ENCODE results near the gene CGN.
A peak's percentile ranks its signal among the peaks of the same experiment; 100 is the strongest.

The CGN gene

DNA sequence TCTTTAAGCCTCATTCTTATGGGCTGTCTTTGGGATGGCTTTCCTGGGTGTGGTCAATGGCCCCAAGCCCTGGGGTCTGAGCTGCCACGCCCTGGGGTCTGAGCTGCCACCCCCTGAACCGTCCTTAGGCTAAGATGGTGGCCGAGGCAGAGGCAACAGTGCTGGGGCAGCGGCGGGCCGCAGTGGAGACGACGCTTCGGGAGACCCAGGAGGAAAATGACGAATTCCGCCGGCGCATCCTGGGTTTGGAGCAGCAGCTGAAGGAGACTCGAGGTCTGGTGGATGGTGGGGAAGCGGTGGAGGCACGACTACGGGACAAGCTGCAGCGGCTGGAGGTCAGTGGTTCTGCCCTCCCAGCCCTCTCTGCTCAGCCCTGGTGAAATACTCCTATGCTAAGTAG lies 18.6 kb downstream of the CGN start:
- TF ChIP-seq POLR2A (IDR thresholded peaks at IDR 0.05; ENCODE audit: low read depth, low read length) (no peak), POLR2AphosphoS5 (IDR thresholded peaks at IDR 0.05; ENCODE audit: low read depth, low read length) (no peak), TAF1 (IDR thresholded peaks at IDR 0.05; ENCODE audit: borderline replicate concordance, low read depth, low read length) (no peak)
- no peak for FAIRE-seq
- no peak for DNase-seq (ENCODE audit: insufficient read length)

DNA sequence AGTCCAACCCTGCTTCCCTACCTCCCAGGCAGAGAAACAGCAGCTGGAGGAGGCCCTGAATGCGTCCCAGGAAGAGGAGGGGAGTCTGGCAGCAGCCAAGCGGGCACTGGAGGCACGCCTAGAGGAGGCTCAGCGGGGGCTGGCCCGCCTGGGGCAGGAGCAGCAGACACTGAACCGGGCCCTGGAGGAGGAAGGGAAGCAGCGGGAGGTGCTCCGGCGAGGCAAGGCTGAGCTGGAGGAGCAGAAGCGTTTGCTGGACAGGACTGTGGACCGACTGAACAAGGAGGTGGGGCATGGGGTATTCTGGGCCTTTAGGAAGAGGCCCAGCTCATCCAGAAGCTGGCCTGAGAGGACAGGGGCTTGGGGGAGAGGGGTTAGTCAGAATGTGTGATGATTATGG lies 19.3 kb downstream of the CGN start:
- DNase-seq (ENCODE audit: insufficient read length) (no peak), FAIRE-seq (no peak)
- no peak for TF ChIP-seq POLR2AphosphoS5 (IDR thresholded peaks at IDR 0.05; ENCODE audit: low read depth, low read length)
- no peak for TF ChIP-seq POLR2A (IDR thresholded peaks at IDR 0.05; ENCODE audit: low read depth, low read length)
- TF ChIP-seq TAF1 (IDR thresholded peaks at IDR 0.05; ENCODE audit: borderline replicate concordance, low read depth, low read length) = no peak

- TF ChIP-seq POLR2A (IDR thresholded peaks at IDR 0.05; ENCODE audit: low read depth, low read length) = no peak
- TF ChIP-seq POLR2AphosphoS5 (IDR thresholded peaks at IDR 0.05; ENCODE audit: low read depth, low read length) = no peak
- TF ChIP-seq TAF1 (IDR thresholded peaks at IDR 0.05; ENCODE audit: borderline replicate concordance, low read depth, low read length) = no peak
- FAIRE-seq (no peak), DNase-seq (ENCODE audit: insufficient read length) (no peak)
Observed at GRCh38 chr1:151533870-151534269, 22.7 kb downstream of the CGN start.

GRCh38 chr1:151534662-151535278 lies 23.6 kb downstream of the CGN start:
- DNase-seq (ENCODE audit: insufficient read length) = peak; percentile 56
- TF ChIP-seq POLR2A (IDR thresholded peaks at IDR 0.05; ENCODE audit: low read depth, low read length) (no peak), TAF1 (IDR thresholded peaks at IDR 0.05; ENCODE audit: borderline replicate concordance, low read depth, low read length) (no peak), POLR2AphosphoS5 (IDR thresholded peaks at IDR 0.05; ENCODE audit: low read depth, low read length) (no peak)
- FAIRE-seq = peak; percentile 85

DNA sequence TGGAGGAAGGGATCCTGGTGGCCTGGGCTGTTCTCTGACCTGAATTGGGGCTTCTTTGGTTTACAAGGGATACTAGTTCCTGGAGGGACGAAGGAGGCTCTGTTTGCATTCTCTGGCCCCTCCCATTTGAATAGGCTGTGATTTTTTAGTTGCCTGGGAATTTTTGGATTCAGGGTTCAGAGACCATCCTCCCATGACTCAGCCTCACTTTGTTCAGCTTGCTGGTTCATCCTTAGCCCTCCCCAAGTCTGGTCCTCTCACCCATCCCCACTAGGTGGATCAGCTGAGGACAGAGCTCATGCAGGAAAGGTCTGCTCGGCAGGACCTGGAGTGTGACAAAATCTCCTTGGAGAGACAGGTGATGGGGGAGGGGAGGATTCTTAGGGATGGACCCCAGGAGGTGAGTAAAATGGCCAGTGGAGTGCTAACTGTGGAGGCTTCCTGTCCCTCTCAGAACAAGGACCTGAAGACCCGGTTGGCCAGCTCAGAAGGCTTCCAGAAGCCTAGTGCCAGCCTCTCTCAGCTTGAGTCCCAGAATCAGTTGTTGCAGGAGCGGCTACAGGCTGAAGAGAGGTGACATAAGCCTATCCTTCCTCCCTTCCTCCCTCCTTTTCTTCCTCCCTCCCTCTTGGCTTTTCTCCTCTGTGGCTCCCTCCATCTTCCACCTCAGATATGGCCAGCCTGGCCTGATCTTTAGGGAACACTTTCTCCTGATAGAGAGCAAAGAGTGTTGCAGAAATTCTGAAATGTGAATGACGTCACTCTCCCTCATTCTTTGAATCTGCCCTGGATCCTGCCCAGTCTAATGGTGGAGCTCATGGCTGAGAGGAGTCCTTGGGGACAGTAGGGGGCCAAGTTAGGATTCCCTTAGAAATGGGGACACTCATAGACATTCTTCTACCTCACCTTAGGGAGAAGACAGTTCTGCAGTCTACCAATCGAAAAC lies 24.4 kb downstream of the CGN start:
- TF ChIP-seq TAF1 (IDR thresholded peaks at IDR 0.05; ENCODE audit: borderline replicate concordance, low read depth, low read length) = no peak
- no peak for TF ChIP-seq POLR2A (IDR thresholded peaks at IDR 0.05; ENCODE audit: low read depth, low read length)
- no peak for TF ChIP-seq POLR2AphosphoS5 (IDR thresholded peaks at IDR 0.05; ENCODE audit: low read depth, low read length)
- no peak for FAIRE-seq
- no peak for DNase-seq (ENCODE audit: insufficient read length)

DNA sequence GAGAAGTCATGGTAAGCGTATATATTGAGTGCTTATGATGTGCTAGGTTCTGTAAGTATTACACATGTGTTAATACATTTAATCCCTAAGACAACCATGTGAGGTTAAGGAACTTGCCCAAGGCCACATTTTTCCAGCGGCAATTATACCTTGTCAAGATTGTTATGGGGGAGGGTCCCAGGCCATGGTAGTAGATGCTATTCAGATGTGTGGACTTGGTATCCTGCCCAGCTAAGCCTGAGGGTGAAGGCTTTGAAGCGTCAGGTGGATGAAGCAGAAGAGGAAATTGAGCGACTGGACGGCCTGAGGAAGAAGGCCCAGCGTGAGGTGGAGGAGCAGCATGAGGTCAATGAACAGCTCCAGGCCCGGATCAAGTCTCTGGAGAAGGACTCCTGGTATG lies 25.3 kb downstream of the CGN start:
- no peak for TF ChIP-seq TAF1 (IDR thresholded peaks at IDR 0.05; ENCODE audit: borderline replicate concordance, low read depth, low read length)
- TF ChIP-seq POLR2A (IDR thresholded peaks at IDR 0.05; ENCODE audit: low read depth, low read length) = no peak
- TF ChIP-seq POLR2AphosphoS5 (IDR thresholded peaks at IDR 0.05; ENCODE audit: low read depth, low read length) = no peak
- no peak for DNase-seq (ENCODE audit: insufficient read length)
- no peak for FAIRE-seq

DNA sequence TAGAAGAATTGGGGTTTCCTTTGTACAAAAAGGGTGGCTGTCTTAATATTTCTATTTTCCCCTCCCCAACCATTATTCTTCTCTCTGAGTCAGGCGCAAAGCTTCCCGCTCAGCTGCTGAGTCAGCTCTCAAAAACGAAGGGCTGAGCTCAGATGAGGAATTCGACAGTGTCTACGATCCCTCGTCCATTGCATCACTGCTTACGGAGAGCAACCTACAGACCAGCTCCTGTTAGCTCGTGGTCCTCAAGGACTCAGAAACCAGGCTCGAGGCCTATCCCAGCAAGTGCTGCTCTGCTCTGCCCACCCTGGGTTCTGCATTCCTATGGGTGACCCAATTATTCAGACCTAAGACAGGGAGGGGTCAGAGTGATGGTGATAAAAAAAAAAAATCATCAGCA lies 25.9 kb downstream of the CGN start:
- TF ChIP-seq POLR2A (IDR thresholded peaks at IDR 0.05; ENCODE audit: low read depth, low read length) (no peak), TAF1 (IDR thresholded peaks at IDR 0.05; ENCODE audit: borderline replicate concordance, low read depth, low read length) (no peak), POLR2AphosphoS5 (IDR thresholded peaks at IDR 0.05; ENCODE audit: low read depth, low read length) (no peak)
- FAIRE-seq (no peak), DNase-seq (ENCODE audit: insufficient read length) (no peak)

DNA sequence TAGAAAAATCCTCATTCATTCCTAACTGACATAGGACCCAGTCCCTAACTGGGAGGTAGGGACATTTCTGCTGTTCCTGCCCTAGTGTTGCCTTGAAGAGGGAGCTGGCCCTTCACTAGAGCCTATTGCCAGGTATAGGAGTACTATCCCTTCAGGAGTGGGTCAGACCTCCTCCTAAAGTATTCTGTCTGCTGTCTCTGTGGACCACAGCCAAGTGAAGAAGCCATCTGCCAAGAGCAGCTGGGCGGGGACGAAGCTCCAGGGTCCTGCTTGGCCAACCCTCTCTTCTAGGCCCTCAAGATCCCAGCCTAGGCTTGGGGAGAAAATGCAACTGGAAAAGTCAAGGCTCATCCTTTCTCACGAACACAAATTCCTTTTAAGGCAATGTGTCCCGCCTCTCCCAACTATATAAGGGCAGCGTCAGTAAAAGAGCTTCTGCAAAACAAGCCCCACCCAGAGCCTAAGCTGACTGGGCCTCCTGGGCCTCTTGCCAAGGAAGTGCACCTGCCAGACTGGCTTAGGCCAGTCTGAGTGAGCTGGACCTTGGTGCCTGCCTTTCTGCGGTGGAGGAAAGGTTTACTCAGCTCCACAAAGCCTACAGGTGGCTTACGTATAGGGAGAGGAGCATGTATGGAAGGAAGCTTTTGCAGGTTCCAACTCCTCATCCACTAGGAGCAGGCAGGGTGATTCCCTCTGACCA lies 28.3 kb downstream of the CGN start:
- FAIRE-seq (peak; percentile 14), DNase-seq (ENCODE audit: insufficient read length) (no peak)
- TF ChIP-seq POLR2AphosphoS5 (IDR thresholded peaks at IDR 0.05; ENCODE audit: low read depth, low read length) (no peak), TAF1 (IDR thresholded peaks at IDR 0.05; ENCODE audit: borderline replicate concordance, low read depth, low read length) (no peak), POLR2A (IDR thresholded peaks at IDR 0.05; ENCODE audit: low read depth, low read length) (no peak)

GRCh38 chr1:151540021-151540981 lies 29.1 kb downstream of the CGN start, which contains the start of gene TUFT1:
TUFT1 (plus strand) TSS chr1:151540309; CDS start chr1:151540367, 58 bp downstream.
- DNase-seq (ENCODE audit: insufficient read length) (peak; percentile 76), FAIRE-seq (peak; percentile 95)
- TF ChIP-seq POLR2A (IDR thresholded peaks at IDR 0.05; ENCODE audit: low read depth, low read length) (peak; percentile 82), POLR2AphosphoS5 (IDR thresholded peaks at IDR 0.05; ENCODE audit: low read depth, low read length) (peak; percentile 74; the same call in 1 of the 2 replicates), TAF1 (IDR thresholded peaks at IDR 0.05; ENCODE audit: borderline replicate concordance, low read depth, low read length) (peak; percentile 44; the same call in 1 of the 2 replicates)

- TF ChIP-seq TAF1 (IDR thresholded peaks at IDR 0.05; ENCODE audit: borderline replicate concordance, low read depth, low read length) = no peak
- no peak for TF ChIP-seq POLR2A (IDR thresholded peaks at IDR 0.05; ENCODE audit: low read depth, low read length)
- TF ChIP-seq POLR2AphosphoS5 (IDR thresholded peaks at IDR 0.05; ENCODE audit: low read depth, low read length) = no peak
- DNase-seq (ENCODE audit: insufficient read length) = no peak
- FAIRE-seq = no peak
Observed at GRCh38 chr1:151540982-151541377, 29.8 kb downstream of the CGN start.

Measured in GM12892 (cell line).